Mucosa of rectum (tissue), 2 donors: ENCODE data around the gene NRP2.

Experiments used
- H3K27ac ChIP-seq, 2 donors: one replicate each; pipeline ENCODE4 v1.7.0; 2013; ENCODE audit warnings: inconsistent platforms in 2 of 2, low read depth in 2 of 2, low read length in 2 of 2
- H3K27me3 ChIP-seq, 2 donors: one replicate each; pipeline ENCODE4 v1.7.0; 2013; ENCODE audit warnings: low read length in 2 of 2; ENCODE audit not compliant: control insufficient read depth in 2 of 2, insufficient read depth in 2 of 2
- H3K36me3 ChIP-seq, 2 donors: one replicate each; pipeline ENCODE4 v1.7.0; 2013; ENCODE audit warnings: low read length in 2 of 2; ENCODE audit not compliant: control insufficient read depth in 2 of 2, insufficient read depth in 2 of 2
- H3K4me1 ChIP-seq, 2 donors: one replicate each; pipeline ENCODE4 v1.7.0; 2013; ENCODE audit warnings: low read length in 2 of 2, mild to moderate bottlenecking in 1 of 2; ENCODE audit not compliant: control insufficient read depth in 2 of 2, insufficient read depth in 2 of 2
- H3K4me3 ChIP-seq, 2 donors: one replicate each; pipeline ENCODE4 v1.7.0; 2013; ENCODE audit warnings: low read length in 2 of 2
- H3K9ac ChIP-seq, 2 donors: one replicate each; pipeline ENCODE4 v1.7.0; 2013; ENCODE audit warnings: low read length in 2 of 2, low read depth in 1 of 2, mild to moderate bottlenecking in 1 of 2
- H3K9me3 ChIP-seq, 2 donors: one replicate each; pipeline ENCODE4 v1.7.0; 2013; ENCODE audit warnings: low read length in 2 of 2; ENCODE audit not compliant: control insufficient read depth in 2 of 2
- donor health status: healthy.
- donor health status: Normal muscosa, but diverticular disease.

NRP2 gene

GRCh38 chr2:205792908-205793307, 110.6 kb downstream of the NRP2 start:
- Histone ChIP-seq H3K4me3 (no peak overlapping the region), H3K9ac (no peak overlapping the region), H3K36me3 (no peaks in the 10 kb centered on the region), H3K9me3 (no peaks in the 10 kb centered on the region), H3K4me1 (no peaks in the 10 kb centered on the region), H3K27me3 (no peaks in the 10 kb centered on the region), H3K27ac (no peak overlapping the region)

- H3K27ac ChIP-seq, result no peak overlapping the region
- H3K27me3 ChIP-seq, result no peaks in the 10 kb centered on the region
- no peak overlapping the region for H3K4me3 ChIP-seq
- H3K9ac ChIP-seq, result no peak overlapping the region
- H3K36me3 ChIP-seq, result no peaks in the 10 kb centered on the region
- H3K4me1 ChIP-seq, result no peaks in the 10 kb centered on the region
- no peaks in the 10 kb centered on the region for H3K9me3 ChIP-seq
These were observed 114.6 kb downstream of the NRP2 start for GRCh38 chr2:205796805-205797313.

- H3K4me3 ChIP-seq, result no peak overlapping the region
- no peak overlapping the region for H3K9ac ChIP-seq
- no peaks in the 10 kb centered on the region for H3K4me1 ChIP-seq
- no peaks in the 10 kb centered on the region for H3K27me3 ChIP-seq
- H3K27ac ChIP-seq, result no peak overlapping the region
- H3K36me3 ChIP-seq, result no peaks in the 10 kb centered on the region
- no peaks in the 10 kb centered on the region for H3K9me3 ChIP-seq
These were observed 115.6 kb downstream of the NRP2 start for GRCh38 chr2:205797866-205798265.

GRCh38 chr2:205800224-205800623, 117.9 kb downstream of the NRP2 start:
- H3K27ac ChIP-seq, result no peak overlapping the region
- H3K4me1 ChIP-seq, result no peaks in the 10 kb centered on the region
- H3K9me3 ChIP-seq, result no peaks in the 10 kb centered on the region
- no peaks in the 10 kb centered on the region for H3K36me3 ChIP-seq
- H3K4me3 ChIP-seq, result no peak overlapping the region
- H3K27me3 ChIP-seq, result no peaks in the 10 kb centered on the region
- H3K9ac ChIP-seq, result no peak overlapping the region

GRCh38 chr2:205800773-205801172, 118.5 kb downstream of the NRP2 start:
- Histone ChIP-seq H3K9ac (no peak overlapping the region), H3K4me3 (no peak overlapping the region), H3K27ac (peak overlapping the region; percentile 23 to 45), H3K36me3 (no peaks in the 10 kb centered on the region), H3K27me3 (no peaks in the 10 kb centered on the region), H3K9me3 (no peaks in the 10 kb centered on the region), H3K4me1 (no peaks in the 10 kb centered on the region)

GRCh38 chr2:205802065-205802464, 119.8 kb downstream of the NRP2 start:
- H3K36me3 ChIP-seq, result no peaks in the 10 kb centered on the region
- H3K4me3 ChIP-seq, result no peak overlapping the region
- H3K9ac ChIP-seq, result no peak overlapping the region
- H3K27me3 ChIP-seq, result no peaks in the 10 kb centered on the region
- H3K9me3 ChIP-seq, result no peaks in the 10 kb centered on the region
- no peaks in the 10 kb centered on the region for H3K4me1 ChIP-seq
- peak overlapping the region in 1 of 2 donors; percentile 19 for H3K27ac ChIP-seq

GRCh38 chr2:205802941-205803340, 120.6 kb downstream of the NRP2 start:
- Histone ChIP-seq H3K9ac (no peak overlapping the region), H3K4me1 (no peaks in the 10 kb centered on the region), H3K9me3 (no peaks in the 10 kb centered on the region), H3K27ac (no peak overlapping the region), H3K36me3 (no peaks in the 10 kb centered on the region), H3K27me3 (no peaks in the 10 kb centered on the region), H3K4me3 (no peak overlapping the region)

GRCh38 chr2:205803500-205803899, 121.2 kb downstream of the NRP2 start:
- Histone ChIP-seq H3K36me3 (no peaks in the 10 kb centered on the region), H3K4me1 (no peaks in the 10 kb centered on the region), H3K27me3 (no peaks in the 10 kb centered on the region), H3K4me3 (no peak overlapping the region), H3K9ac (no peak overlapping the region), H3K27ac (no peak overlapping the region), H3K9me3 (no peaks in the 10 kb centered on the region)

- no peak overlapping the region for H3K9ac ChIP-seq
- H3K4me3 ChIP-seq, result no peak overlapping the region
- no peaks in the 10 kb centered on the region for H3K4me1 ChIP-seq
These were observed 122.8 kb downstream of the NRP2 start for GRCh38 chr2:205805136-205805535.

GRCh38 chr2:205806143-205806905, 124.0 kb downstream of the NRP2 start:
- no peaks in the 10 kb centered on the region for H3K27me3 ChIP-seq
- H3K9me3 ChIP-seq, result no peaks in the 10 kb centered on the region
- H3K4me1 ChIP-seq, result no peaks in the 10 kb centered on the region
- no peaks in the 10 kb centered on the region for H3K36me3 ChIP-seq
- no peak overlapping the region for H3K9ac ChIP-seq
- H3K27ac ChIP-seq, result no peak overlapping the region
- H3K4me3 ChIP-seq, result no peak overlapping the region

More at GRCh38 chr2:205805136-205805535, 122.8 kb downstream of the NRP2 start:
- Histone ChIP-seq H3K9me3 (no peaks in the 10 kb centered on the region), H3K36me3 (no peaks in the 10 kb centered on the region), H3K27ac (no peak overlapping the region), H3K27me3 (no peaks in the 10 kb centered on the region)
